Right renal cortex interstitium (tissue), 3 donors: Measurements from ENCODE around the gene LIPC. TPM values are rescaled to one million over a fixed set of nuclear protein-coding genes. Genes with fewer than 3 reads are reported as not detected.

ENCODE experiments used
- DNase-seq, 3 donors: peaks; one replicate each; pipeline ENCODE4 v3.0.0-alpha.2; 2013; ENCODE audit warnings: low read depth in 3 of 3, low spot score in 2 of 3
- polyA plus RNA-seq, 3 donors: library from polyadenylated mRNA; unstranded; fragments of 120-200 nt; gene quantifications; one replicate each; pipeline ENCODE4 v1.2.1, GENCODE V29; 2013; ENCODE audit not compliant: insufficient read length in 3 of 3

LIPC gene
- polyA plus RNA-seq, 3 donors = 11.8 to 15.5 (median 14.0) TPM

- DNase-seq = no peak
These were observed 2.0 kb downstream of the LIPC start for GRCh38 chr15:58433597-58434333.

GRCh38 chr15:58434334-58434875, 2.6 kb downstream of the LIPC start:
- no peak for DNase-seq

GRCh38 chr15:58436552-58436951, 4.8 kb downstream of the LIPC start:
- no peak for DNase-seq

- DNase-seq = no peak
These were observed 5.8 kb downstream of the LIPC start for GRCh38 chr15:58437531-58438105.

- DNase-seq = no peak
These were observed 6.3 kb downstream of the LIPC start for GRCh38 chr15:58438111-58438510.

GRCh38 chr15:58438956-58439355, 7.2 kb downstream of the LIPC start:
- DNase-seq = no peak

GRCh38 chr15:58440158-58440910, 8.5 kb downstream of the LIPC start:
- DNase-seq = no peak

- DNase-seq = no peak
These were observed 9.1 kb downstream of the LIPC start for GRCh38 chr15:58440922-58441321.

- DNase-seq = no peak
These were observed 9.7 kb downstream of the LIPC start for GRCh38 chr15:58441376-58442070.

- no peak for DNase-seq
These were observed 10.3 kb downstream of the LIPC start for GRCh38 chr15:58442122-58442521.

GRCh38 chr15:58443308-58443707, 11.5 kb downstream of the LIPC start:
- no peak for DNase-seq

GRCh38 chr15:58444056-58444455, 12.3 kb downstream of the LIPC start:
- no peak for DNase-seq

- DNase-seq = no peak
These were observed 13.0 kb downstream of the LIPC start for GRCh38 chr15:58444658-58445332.

- no peak for DNase-seq
These were observed 14.1 kb downstream of the LIPC start for GRCh38 chr15:58445865-58446264.

- DNase-seq = no peak
These were observed 14.7 kb downstream of the LIPC start for GRCh38 chr15:58446521-58446920.

GRCh38 chr15:58447271-58448010, 15.7 kb downstream of the LIPC start:
- no peak for DNase-seq

GRCh38 chr15:58448331-58448730, 16.5 kb downstream of the LIPC start:
- no peak for DNase-seq

- no peak for DNase-seq
These were observed 17.1 kb downstream of the LIPC start for GRCh38 chr15:58448906-58449305.

- DNase-seq = no peak
These were observed 20.0 kb downstream of the LIPC start for GRCh38 chr15:58451826-58452225.

GRCh38 chr15:58452775-58453174, 21.0 kb downstream of the LIPC start:
- DNase-seq = no peak
